ENCODE data around the gene ATG14.

- TF ChIP-seq CTCF (conservative IDR thresholded peaks at IDR 0.05) (no peak), EZH2 (IDR thresholded peaks at IDR 0.05; ENCODE audit: low read depth) (no peak)
Measured at GRCh38 chr14:55361190-55361589, 50.4 kb downstream of the ATG14 start.
